ENCODE measurements around the gene MYOG.

GRCh38 chr1:203034422-203035110 is 51.2 kb downstream of the MYOG start:
- TF ChIP-seq POLR2AphosphoS5 (IDR thresholded peaks at IDR 0.05; ENCODE audit: low read depth) (no peak), NANOG (IDR thresholded peaks at IDR 0.05; ENCODE audit: borderline replicate concordance) (no peak), CTCF (conservative IDR thresholded peaks at IDR 0.05; ENCODE audit: low read depth in 2 of 2) (no peak), EZH2 (IDR thresholded peaks at IDR 0.05; ENCODE audit: low read depth, unreplicated experiment) (no peak), REST (IDR thresholded peaks at IDR 0.05; ENCODE audit: unreplicated experiment) (no peak), EZH2phosphoT487 (IDR thresholded peaks at IDR 0.05; ENCODE audit: unreplicated experiment) (no peak), CREB1 (CRISPR knock-in tag; IDR thresholded peaks at IDR 0.05; ENCODE audit: low read depth) (no peak), JUNB (IDR thresholded peaks at IDR 0.05; ENCODE audit: unreplicated experiment) (no peak), ZNF462 (CRISPR knock-in tag; IDR thresholded peaks at IDR 0.05) (no peak)
